ENCODE results near the gene VSTM2L. TPM values are rescaled to one million over a fixed set of nuclear protein-coding genes. Genes with fewer than 3 reads are reported as not detected.

Gene VSTM2L
- total RNA-seq, 2 donors from 2014 or later: 1.4 to 1.5 TPM

DNA sequence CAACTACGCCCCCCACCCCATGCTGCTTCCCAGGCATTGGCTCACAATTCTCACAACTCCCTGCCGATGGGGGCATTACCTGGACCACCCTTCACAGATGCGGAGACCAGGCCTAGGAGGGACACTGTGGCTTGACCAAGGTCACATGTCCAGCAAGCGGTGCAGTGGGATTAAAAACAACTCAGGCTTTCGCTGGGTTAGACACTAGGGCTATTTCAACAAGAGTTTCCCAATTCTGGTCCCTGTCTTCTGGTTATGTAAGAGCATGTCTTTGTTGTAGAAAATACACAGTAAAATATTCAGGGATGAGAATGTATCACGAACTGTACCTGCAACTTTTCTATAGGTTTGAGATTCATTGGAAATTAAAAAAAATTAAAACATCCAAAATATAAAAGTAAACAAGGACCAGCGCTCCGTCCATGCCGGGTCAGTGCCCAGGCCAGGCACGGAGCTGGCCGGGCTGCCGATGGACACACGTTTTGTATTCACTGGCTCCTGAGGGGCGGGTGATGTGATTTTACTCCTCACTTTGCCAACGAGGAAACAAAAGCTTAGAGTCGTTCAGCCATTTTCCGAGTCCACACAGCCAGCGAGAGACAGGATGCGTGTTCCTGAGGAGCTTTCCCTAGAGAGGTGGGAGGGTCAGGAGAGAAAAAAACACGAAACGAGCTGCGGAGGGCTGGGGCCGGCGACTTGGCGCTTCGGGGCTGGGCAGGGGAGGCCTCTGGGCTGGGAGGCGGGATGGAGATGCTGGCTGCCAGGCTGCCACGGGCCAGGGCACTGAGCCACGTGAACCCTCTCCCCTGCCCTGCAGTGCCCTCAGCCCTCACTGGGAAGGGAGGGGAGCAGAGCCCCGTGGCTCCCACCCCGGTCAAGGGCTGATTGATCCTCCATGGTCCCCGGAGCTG, 17.1 kb upstream of the VSTM2L start:
- Histone ChIP-seq H3K9ac (ENCODE audit: low read depth in 2 of 2, low read length in 2 of 2) (no peak overlapping the region), H3K9me3 (no peaks in the 10 kb centered on the region), H3K27ac (no peak overlapping the region), H3K27me3 (no peaks in the 10 kb centered on the region), H3K4me1 (no peaks in the 10 kb centered on the region), H3K4me3 (no peak overlapping the region), H3K36me3 (no peaks in the 10 kb centered on the region)
- TF ChIP-seq, protein P1, sequence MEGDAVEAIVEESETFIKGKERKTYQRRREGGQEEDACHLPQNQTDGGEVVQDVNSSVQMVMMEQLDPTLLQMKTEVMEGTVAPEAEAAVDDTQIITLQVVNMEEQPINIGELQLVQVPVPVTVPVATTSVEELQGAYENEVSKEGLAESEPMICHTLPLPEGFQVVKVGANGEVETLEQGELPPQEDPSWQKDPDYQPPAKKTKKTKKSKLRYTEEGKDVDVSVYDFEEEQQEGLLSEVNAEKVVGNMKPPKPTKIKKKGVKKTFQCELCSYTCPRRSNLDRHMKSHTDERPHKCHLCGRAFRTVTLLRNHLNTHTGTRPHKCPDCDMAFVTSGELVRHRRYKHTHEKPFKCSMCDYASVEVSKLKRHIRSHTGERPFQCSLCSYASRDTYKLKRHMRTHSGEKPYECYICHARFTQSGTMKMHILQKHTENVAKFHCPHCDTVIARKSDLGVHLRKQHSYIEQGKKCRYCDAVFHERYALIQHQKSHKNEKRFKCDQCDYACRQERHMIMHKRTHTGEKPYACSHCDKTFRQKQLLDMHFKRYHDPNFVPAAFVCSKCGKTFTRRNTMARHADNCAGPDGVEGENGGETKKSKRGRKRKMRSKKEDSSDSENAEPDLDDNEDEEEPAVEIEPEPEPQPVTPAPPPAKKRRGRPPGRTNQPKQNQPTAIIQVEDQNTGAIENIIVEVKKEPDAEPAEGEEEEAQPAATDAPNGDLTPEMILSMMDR (IDR thresholded peaks at IDR 0.05): no peak
- no peak for DNase-seq
- intact Hi-C loops (cut with DNase I): no loop called here

DNA sequence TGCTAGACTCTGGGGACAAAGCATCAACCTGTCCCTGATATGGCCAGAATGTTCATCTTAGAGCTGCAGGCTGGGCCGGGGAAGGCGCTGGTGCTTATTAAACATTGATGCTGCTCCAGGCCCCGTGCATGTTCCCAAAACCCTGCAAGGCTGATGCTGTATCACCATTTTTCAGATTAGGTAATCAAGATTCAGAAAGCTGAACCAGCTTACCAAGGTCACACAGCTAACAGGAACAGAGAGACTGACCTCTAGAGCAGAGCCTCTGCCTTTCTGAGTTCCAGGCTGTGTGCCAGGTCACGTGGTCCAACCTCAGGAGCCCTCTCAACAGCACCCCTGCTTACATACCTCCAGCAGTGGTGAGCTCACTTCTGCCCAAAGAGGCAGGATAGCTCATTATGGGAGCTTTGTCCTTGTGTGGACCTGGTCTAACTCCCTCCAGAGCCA, 16.1 kb upstream of the VSTM2L start:
- H3K27ac ChIP-seq: no peak overlapping the region
- H3K4me1 ChIP-seq: no peaks in the 10 kb centered on the region
- intact Hi-C loops (cut with DNase I): no loop called here
- DNase-seq: no peak
- no peaks in the 10 kb centered on the region for H3K36me3 ChIP-seq
- no peaks in the 10 kb centered on the region for H3K9me3 ChIP-seq
- H3K4me3 ChIP-seq: no peak overlapping the region
- TF ChIP-seq, protein P1 (IDR thresholded peaks at IDR 0.05): no peak
- H3K27me3 ChIP-seq: no peaks in the 10 kb centered on the region
- H3K9ac ChIP-seq (ENCODE audit: low read depth in 2 of 2, low read length in 2 of 2): no peak overlapping the region

- TF ChIP-seq, protein P1 (IDR thresholded peaks at IDR 0.05): no peak
- Histone ChIP-seq H3K9ac (ENCODE audit: low read depth in 2 of 2, low read length in 2 of 2) (no peak overlapping the region), H3K36me3 (no peaks in the 10 kb centered on the region), H3K27ac (no peak overlapping the region), H3K27me3 (no peaks in the 10 kb centered on the region), H3K4me3 (no peak overlapping the region), H3K4me1 (no peaks in the 10 kb centered on the region), H3K9me3 (no peaks in the 10 kb centered on the region)
- DNase-seq: no peak
- intact Hi-C loops (cut with DNase I): no loop called here
Measured at GRCh38 chr20:37888641-37889040, 14.3 kb upstream of the VSTM2L start.

- Histone ChIP-seq H3K4me3 (no peak overlapping the region), H3K9me3 (no peaks in the 10 kb centered on the region), H3K9ac (ENCODE audit: low read depth in 2 of 2, low read length in 2 of 2) (no peak overlapping the region), H3K27ac (no peak overlapping the region), H3K4me1 (no peaks in the 10 kb centered on the region), H3K27me3 (no peaks in the 10 kb centered on the region), H3K36me3 (no peaks in the 10 kb centered on the region)
- TF ChIP-seq, protein P1 (IDR thresholded peaks at IDR 0.05): no peak
- intact Hi-C loops (cut with DNase I): loop anchor here (10.0 kb wide), 1 partner anchor 335 kb away; no protein-coding TSS in a partner anchor
- no peak for DNase-seq
Measured at GRCh38 chr20:37890108-37890507, 12.8 kb upstream of the VSTM2L start.

GRCh38 chr20:37890643-37891042, 12.3 kb upstream of the VSTM2L start:
- no peaks in the 10 kb centered on the region for H3K27me3 ChIP-seq
- no peak for DNase-seq
- H3K36me3 ChIP-seq: no peaks in the 10 kb centered on the region
- no peaks in the 10 kb centered on the region for H3K9me3 ChIP-seq
- TF ChIP-seq, protein P1 (IDR thresholded peaks at IDR 0.05): no peak
- H3K27ac ChIP-seq: no peak overlapping the region
- H3K4me1 ChIP-seq: no peaks in the 10 kb centered on the region
- H3K4me3 ChIP-seq: no peak overlapping the region
- no peak overlapping the region for H3K9ac ChIP-seq (ENCODE audit: low read depth in 2 of 2, low read length in 2 of 2)
- intact Hi-C loops (cut with DNase I): loop anchor here (10.0 kb wide), 1 partner anchor 334 kb away; no protein-coding TSS in a partner anchor

Data from colonic mucosa (tissue), 4 donors.